Activated CD8-positive, alpha-beta T cell treated with anti-CD3 and anti-CD28 coated beads for 36 hours (primary cell): ENCODE data around the gene TSPO2. TPM values are rescaled to one million over a fixed set of nuclear protein-coding genes. Genes with fewer than 3 reads are reported as not detected.

Experiments used
- ATAC-seq: fragments of 200-7000 bp; cut with Tn5 transposase; one replicate; pipeline ENCODE4 v1.10.0; 2021; ENCODE audit warnings: mild to moderate bottlenecking, moderate library complexity
- CTCF ChIA-PET: fragments of 350-600 bp; sonication (Branson Sonifier 250); formaldehyde crosslinking; loops from one replicate; lab custom pipeline; 2021; ENCODE audit warnings: antibody characterized with exemption; lab: Charles Lee
- POLR2A ChIA-PET: fragments of 350-600 bp; sonication (Branson Sonifier 250); formaldehyde crosslinking; loops from one replicate; lab custom pipeline; 2021; ENCODE audit warnings: antibody characterized with exemption; lab: Charles Lee
- DNase-seq: peaks from one replicate; pipeline ENCODE4 v3.0.0-alpha.2; 2020
- H3K27ac Mint-ChIP-seq: one replicate; pipeline ENCODE4 v1.8.0; 2021; ENCODE audit warnings: mild to moderate bottlenecking, mixed read lengths
- H3K27me3 Mint-ChIP-seq: one replicate; pipeline ENCODE4 v1.8.0; 2021; ENCODE audit warnings: mixed read lengths
- H3K36me3 Mint-ChIP-seq: one replicate; pipeline ENCODE4 v1.8.0; 2021; ENCODE audit warnings: low read depth, mixed read lengths
- H3K4me1 Mint-ChIP-seq: one replicate; pipeline ENCODE4 v1.8.0; 2021; ENCODE audit warnings: low read depth, mixed read lengths
- H3K4me3 Mint-ChIP-seq: one replicate; pipeline ENCODE4 v1.8.0; 2021; ENCODE audit warnings: mild to moderate bottlenecking, moderate library complexity, mixed read lengths
- H3K9me3 Mint-ChIP-seq: one replicate; pipeline ENCODE4 v1.8.0; 2021; ENCODE audit warnings: mixed read lengths
- intact Hi-C: fragments of 100-400 bp; cut with micrococcal nuclease; formaldehyde crosslinking; loops from one replicate; pipeline ENCODE4 v1.10.0; 2022
- total RNA-seq, 2 experiments: library from RNA; stranded (reverse); gene quantifications; one replicate each; pipeline ENCODE4 v1.2.3, GENCODE V29; 2021
- TF ChIP-seq, protein P1 (sequence below): fragments of 200-600 bp; IDR thresholded peaks from one replicate; pipeline ENCODE4 v1.8.0; 2022; ENCODE audit warnings: antibody characterized with exemption, mild to moderate bottlenecking

Gene TSPO2
- total RNA-seq, 2 experiments from 2014 or later: not detected

DNA sequence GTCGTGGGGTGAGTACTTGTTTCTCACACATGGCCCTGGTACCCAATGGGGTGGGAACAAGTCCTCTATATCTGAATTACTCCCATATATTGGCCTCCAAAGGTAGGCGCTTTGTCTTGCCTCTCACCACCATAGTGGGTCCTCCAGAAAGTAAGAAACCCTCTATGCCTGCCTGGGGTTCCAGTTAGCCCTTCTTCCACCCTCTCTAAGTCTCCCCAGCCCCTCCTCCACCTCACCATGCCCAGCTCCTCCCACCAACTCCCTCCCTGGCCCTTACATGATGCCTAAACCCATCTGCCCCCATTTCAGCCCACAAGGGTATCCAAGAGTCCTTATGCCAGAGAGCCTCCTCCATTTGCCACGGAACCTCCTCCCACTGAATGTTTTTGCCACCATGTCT is 884 bp downstream of the TSPO2 start:
- Mint-ChIP-seq H3K27ac (no peak overlapping the region), H3K27me3 (no peaks in the 10 kb centered on the region), H3K4me1 (peaks cover 8% of the 10 kb centered on the region)

DNA sequence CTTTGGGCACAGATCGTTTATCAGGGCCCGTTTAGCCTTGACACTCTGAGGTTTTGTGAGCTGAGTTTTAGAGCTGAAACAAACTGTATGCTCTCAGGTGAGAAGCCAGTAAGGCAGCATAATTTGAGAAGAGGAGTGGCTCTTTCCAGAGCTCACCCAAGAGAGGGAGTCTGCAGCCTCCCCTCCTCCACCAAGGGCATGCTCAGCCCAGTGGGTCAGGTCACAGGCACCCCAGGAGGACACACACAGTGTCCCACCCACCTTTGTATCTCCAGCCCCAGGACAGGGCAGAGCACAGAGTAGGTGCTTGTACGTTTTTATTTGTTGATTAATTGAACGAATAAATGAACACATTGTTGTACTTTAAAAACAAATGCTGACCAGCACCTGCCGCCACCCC is 3.4 kb downstream of the TSPO2 start:
- intact Hi-C loops: no loop called here
- Mint-ChIP-seq H3K27me3 (no peaks in the 10 kb centered on the region), H3K4me1 (peaks cover 4% of the 10 kb centered on the region), H3K36me3 (peaks cover 2% of the 10 kb centered on the region), H3K9me3 (no peaks in the 10 kb centered on the region), H3K27ac (no peak overlapping the region), H3K4me3 (no peak overlapping the region)
- TF ChIP-seq, protein P1, sequence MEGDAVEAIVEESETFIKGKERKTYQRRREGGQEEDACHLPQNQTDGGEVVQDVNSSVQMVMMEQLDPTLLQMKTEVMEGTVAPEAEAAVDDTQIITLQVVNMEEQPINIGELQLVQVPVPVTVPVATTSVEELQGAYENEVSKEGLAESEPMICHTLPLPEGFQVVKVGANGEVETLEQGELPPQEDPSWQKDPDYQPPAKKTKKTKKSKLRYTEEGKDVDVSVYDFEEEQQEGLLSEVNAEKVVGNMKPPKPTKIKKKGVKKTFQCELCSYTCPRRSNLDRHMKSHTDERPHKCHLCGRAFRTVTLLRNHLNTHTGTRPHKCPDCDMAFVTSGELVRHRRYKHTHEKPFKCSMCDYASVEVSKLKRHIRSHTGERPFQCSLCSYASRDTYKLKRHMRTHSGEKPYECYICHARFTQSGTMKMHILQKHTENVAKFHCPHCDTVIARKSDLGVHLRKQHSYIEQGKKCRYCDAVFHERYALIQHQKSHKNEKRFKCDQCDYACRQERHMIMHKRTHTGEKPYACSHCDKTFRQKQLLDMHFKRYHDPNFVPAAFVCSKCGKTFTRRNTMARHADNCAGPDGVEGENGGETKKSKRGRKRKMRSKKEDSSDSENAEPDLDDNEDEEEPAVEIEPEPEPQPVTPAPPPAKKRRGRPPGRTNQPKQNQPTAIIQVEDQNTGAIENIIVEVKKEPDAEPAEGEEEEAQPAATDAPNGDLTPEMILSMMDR: no peak
- no peak for DNase-seq
- POLR2A ChIA-PET: interaction anchor here (1.0 kb wide), 1 partner anchor 17 kb away, joined by 3 read pairs; no protein-coding TSS in a partner anchor
- CTCF ChIA-PET: interaction anchor here (1.2 to 2.7 kb wide), 3 partner anchors 9 to 137 kb away, joined by 3 to 18 read pairs (median 3); no protein-coding TSS in a partner anchor
- no peak for ATAC-seq

More for the DNA sequence above, 884 bp downstream of the TSPO2 start:
- intact Hi-C loops: no loop called here
- no peaks in the 10 kb centered on the region for H3K9me3 Mint-ChIP-seq
- ATAC-seq: no peak
- CTCF ChIA-PET: interaction anchor here (5.1 kb wide), 1 partner anchor 14 kb away, joined by 48 read pairs; no protein-coding TSS in a partner anchor
- peaks cover 2% of the 10 kb centered on the region for H3K36me3 Mint-ChIP-seq
- TF ChIP-seq, protein P1: no peak
- H3K4me3 Mint-ChIP-seq: no peak overlapping the region
- no peak for DNase-seq
- POLR2A ChIA-PET: interaction anchor here (1.2 kb wide), 1 partner anchor 11 kb away, joined by 3 read pairs; no protein-coding TSS in a partner anchor

DNA sequence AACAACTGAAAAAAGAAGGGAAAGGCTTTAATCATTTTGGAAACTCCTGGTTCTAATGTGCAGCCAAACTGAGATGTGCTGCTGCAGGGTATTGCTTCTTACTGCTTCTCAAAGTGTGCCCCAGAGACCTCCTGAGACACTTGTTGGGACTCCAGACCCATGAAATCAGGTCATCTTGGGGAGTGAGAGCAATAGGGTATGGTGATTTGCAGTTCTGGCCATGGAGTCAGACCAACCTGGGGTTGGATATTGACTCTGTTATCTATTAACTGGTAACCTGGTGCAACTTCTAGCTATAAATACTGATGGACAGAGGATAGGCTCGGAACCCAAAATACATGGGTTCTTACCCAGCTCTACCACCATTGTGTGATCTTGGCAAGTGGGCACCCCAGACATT is 3.8 kb downstream of the TSPO2 start:
- DNase-seq (no peak), ATAC-seq (no peak)
- intact Hi-C loops: no loop called here
- Mint-ChIP-seq H3K9me3 (no peaks in the 10 kb centered on the region), H3K27me3 (no peaks in the 10 kb centered on the region), H3K36me3 (peaks cover 2% of the 10 kb centered on the region), H3K4me1 (no peaks in the 10 kb centered on the region), H3K4me3 (no peak overlapping the region), H3K27ac (no peak overlapping the region)
- ChIA-PET CTCF (interaction anchor here (1.0 to 2.7 kb wide), 4 partner anchors 9 to 137 kb away, joined by 3 to 18 read pairs (median 4); no protein-coding TSS in a partner anchor), POLR2A (interaction anchor here (1.0 kb wide), 1 partner anchor 10 kb away, joined by 3 read pairs; no protein-coding TSS in a partner anchor)
- TF ChIP-seq, protein P1: no peak

DNA sequence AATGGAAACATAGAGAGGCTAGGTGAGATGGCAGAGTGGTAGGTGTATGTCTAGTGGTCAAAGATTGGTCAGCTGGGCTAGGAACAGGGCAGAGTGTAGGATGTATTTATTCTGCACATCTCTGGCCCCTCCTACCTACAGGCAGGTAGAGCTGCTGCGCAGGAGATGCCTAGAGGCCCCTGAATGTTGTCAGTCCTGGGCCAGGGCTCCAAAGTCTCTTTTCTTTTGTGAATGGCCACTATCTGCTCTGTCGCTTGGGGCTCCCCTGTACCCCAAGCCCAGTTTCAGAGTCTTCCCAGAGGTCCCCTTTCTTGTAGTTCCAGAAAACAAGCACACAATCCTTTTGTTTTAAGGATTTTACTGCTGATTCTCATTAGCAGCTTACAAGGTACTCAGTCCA is 5.0 kb downstream of the TSPO2 start:
- Mint-ChIP-seq H3K27ac (no peak overlapping the region), H3K9me3 (no peaks in the 10 kb centered on the region), H3K27me3 (no peaks in the 10 kb centered on the region), H3K36me3 (peaks cover 8% of the 10 kb centered on the region), H3K4me3 (no peak overlapping the region), H3K4me1 (peaks cover 7% of the 10 kb centered on the region)
- no peak for DNase-seq
- POLR2A ChIA-PET: no interaction called here
- TF ChIP-seq, protein P1: no peak
- intact Hi-C loops: no loop called here
- no peak for ATAC-seq
- CTCF ChIA-PET: interaction anchor here (0.7 to 4.3 kb wide), 3 partner anchors 8 to 19 kb away, joined by 3 to 20 read pairs (median 18); partner anchors contain the start of gene UNC5CL
